ENCODE results near the gene ARHGAP6.

ARHGAP6 gene

DNA sequence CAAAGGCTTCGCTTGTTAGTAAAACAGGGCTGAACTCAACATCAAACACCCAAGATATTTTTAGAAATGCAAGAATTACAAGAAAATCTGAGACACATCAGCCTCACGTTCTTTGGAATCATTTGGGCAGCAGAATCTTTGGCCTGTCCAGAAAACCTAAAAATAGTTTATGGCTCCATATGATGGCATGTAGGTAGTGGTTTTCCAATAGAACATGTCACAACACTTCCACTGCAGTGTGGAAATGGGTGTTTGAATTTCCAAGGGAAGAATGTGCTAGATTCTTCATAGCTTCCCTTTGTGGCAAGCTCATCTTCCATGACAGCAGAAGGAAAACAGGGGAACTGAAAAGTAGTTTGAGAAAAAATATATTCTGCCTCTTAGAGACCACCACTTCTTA lies 118.8 kb downstream of the ARHGAP6 start:
- no peak overlapping the region for H3K4me3 ChIP-seq (ENCODE audit: low read depth, low read length)
- no peak overlapping the region for H3K9ac ChIP-seq (ENCODE audit: low read length)
- H3K9me3 ChIP-seq (ENCODE audit: control insufficient read depth, insufficient read depth, low read depth, low read length): no peaks in the 10 kb centered on the region
- H3K27me3 ChIP-seq (ENCODE audit: control insufficient read depth, insufficient read depth, low read length): peaks cover 21% of the 10 kb centered on the region; the same call in 1 of the 2 replicates
- no peaks in the 10 kb centered on the region for H3K4me1 ChIP-seq (ENCODE audit: control insufficient read depth, insufficient read depth, low read length)
- no peak overlapping the region for H3K27ac ChIP-seq (ENCODE audit: low read depth, low read length)
- H3K36me3 ChIP-seq (ENCODE audit: control insufficient read depth, insufficient read depth, low read length): no peaks in the 10 kb centered on the region

DNA sequence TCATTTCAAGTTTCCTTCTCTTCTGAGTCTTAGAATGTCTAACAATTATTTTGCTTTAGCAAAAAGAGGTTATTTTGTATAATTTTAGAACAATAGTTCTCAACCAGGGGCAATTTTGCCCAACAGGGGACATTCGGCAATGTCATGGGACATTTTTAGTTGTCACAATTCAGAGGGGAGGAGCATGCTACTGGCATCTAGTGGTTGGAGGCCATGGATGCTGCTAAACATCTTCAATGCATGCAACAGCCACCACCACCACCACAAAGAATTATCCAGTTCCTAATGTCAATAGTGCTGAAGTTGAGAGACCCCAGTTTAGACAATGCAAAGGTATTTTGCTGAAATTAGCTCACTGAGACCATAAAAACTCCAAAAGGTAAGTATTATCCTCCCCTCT lies 122.5 kb downstream of the ARHGAP6 start:
- H3K4me3 ChIP-seq (ENCODE audit: low read depth, low read length): no peak overlapping the region
- no peak overlapping the region for H3K9ac ChIP-seq (ENCODE audit: low read length)
- no peak overlapping the region for H3K27ac ChIP-seq (ENCODE audit: low read depth, low read length)
- no peaks in the 10 kb centered on the region for H3K4me1 ChIP-seq (ENCODE audit: control insufficient read depth, insufficient read depth, low read length)
- H3K36me3 ChIP-seq (ENCODE audit: control insufficient read depth, insufficient read depth, low read length): no peaks in the 10 kb centered on the region
- H3K27me3 ChIP-seq (ENCODE audit: control insufficient read depth, insufficient read depth, low read length): peaks cover 41% of the 10 kb centered on the region; the same call in 1 of the 2 replicates
- no peaks in the 10 kb centered on the region for H3K9me3 ChIP-seq (ENCODE audit: control insufficient read depth, insufficient read depth, low read depth, low read length)

DNA sequence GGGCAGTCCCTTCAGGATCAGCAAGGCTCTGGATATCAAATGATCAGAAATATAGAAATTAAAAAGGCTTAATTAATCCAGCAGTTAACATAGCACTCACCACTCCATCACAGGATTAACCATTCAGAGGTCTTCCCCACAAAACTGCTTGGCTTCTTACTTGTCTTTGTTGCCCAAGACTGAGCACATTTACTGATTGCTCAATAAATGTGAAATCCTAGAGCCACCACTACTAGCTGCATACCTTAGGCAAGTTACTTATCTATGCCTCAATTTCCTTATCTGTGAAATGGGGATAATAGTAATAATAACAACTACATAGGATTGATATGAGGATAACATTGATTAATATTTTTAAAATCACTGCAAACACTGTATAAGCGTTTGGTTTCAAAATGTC lies 124.2 kb downstream of the ARHGAP6 start:
- no peaks in the 10 kb centered on the region for H3K36me3 ChIP-seq (ENCODE audit: control insufficient read depth, insufficient read depth, low read length)
- H3K9ac ChIP-seq (ENCODE audit: low read length): no peak overlapping the region
- no peaks in the 10 kb centered on the region for H3K4me1 ChIP-seq (ENCODE audit: control insufficient read depth, insufficient read depth, low read length)
- no peaks in the 10 kb centered on the region for H3K9me3 ChIP-seq (ENCODE audit: control insufficient read depth, insufficient read depth, low read depth, low read length)
- H3K4me3 ChIP-seq (ENCODE audit: low read depth, low read length): no peak overlapping the region
- peaks cover 54% of the 10 kb centered on the region; the same call in 1 of the 2 replicates for H3K27me3 ChIP-seq (ENCODE audit: control insufficient read depth, insufficient read depth, low read length)
- no peak overlapping the region for H3K27ac ChIP-seq (ENCODE audit: low read depth, low read length)

DNA sequence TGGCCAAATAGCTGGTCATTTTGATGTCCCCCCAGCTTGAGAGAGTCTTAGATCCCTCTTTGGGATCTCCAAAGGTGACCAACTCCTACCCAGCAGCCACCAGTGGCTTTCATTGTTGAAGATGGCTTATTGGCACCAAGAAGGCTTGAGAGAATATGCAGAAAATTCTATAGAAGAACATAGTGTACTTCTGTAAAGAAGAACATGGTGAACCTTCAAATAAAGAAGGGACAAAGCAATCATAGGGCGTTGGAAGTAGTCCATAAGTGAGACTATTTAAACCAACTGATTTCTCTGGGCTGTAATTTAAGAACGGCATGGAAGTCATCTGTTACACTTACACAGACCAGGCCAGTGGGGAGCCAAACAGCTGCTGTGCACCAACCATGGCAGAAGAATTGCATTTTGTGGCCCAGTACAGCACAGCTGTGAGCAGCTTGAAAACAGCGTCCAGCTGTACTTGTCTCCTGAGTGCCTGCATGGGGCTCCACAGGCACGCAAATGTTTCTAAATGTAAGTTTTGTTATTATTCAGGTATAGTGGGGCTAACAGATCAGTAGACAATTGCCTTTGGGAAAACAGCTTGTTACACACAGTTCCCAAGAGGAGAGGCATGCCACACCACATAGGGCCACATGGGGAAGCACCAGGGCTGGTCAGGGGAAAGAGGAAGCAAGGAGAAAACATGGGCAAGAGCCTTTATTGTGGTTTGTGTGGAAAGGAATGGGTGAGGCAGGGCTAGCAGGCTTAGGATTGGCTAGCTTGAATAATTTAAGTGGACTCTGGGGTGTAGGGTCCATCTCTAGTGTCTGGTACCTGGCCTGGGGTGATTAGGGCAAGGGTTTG lies 125.0 kb downstream of the ARHGAP6 start:
- no peaks in the 10 kb centered on the region for H3K36me3 ChIP-seq (ENCODE audit: control insufficient read depth, insufficient read depth, low read length)
- no peak overlapping the region for H3K27ac ChIP-seq (ENCODE audit: low read depth, low read length)
- H3K9ac ChIP-seq (ENCODE audit: low read length): no peak overlapping the region
- no peak overlapping the region for H3K4me3 ChIP-seq (ENCODE audit: low read depth, low read length)
- peaks cover 61% of the 10 kb centered on the region; the same call in 1 of the 2 replicates for H3K27me3 ChIP-seq (ENCODE audit: control insufficient read depth, insufficient read depth, low read length)
- H3K4me1 ChIP-seq (ENCODE audit: control insufficient read depth, insufficient read depth, low read length): no peaks in the 10 kb centered on the region
- no peaks in the 10 kb centered on the region for H3K9me3 ChIP-seq (ENCODE audit: control insufficient read depth, insufficient read depth, low read depth, low read length)

DNA sequence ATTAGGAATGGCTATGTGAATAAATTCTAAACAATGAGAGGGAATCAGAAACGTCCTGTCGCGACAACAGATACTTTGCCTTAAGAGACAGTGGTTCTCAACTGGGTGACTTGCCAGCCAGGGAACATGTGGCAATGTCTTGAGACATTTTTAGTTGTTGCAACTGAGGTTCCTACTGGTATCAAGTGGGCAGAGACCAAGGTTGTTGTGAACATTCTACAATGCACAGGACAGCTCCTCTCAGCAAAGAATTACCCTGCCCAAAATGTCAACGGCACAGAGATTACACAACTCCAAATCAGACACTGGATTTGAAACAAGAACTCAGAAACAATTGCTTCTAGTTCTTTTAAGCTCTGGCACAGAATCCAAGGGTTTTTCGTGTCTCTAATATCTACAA lies 128.6 kb downstream of the ARHGAP6 start:
- H3K9ac ChIP-seq (ENCODE audit: low read length): no peak overlapping the region
- H3K4me1 ChIP-seq (ENCODE audit: control insufficient read depth, insufficient read depth, low read length): no peaks in the 10 kb centered on the region
- H3K27ac ChIP-seq (ENCODE audit: low read depth, low read length): no peak overlapping the region
- no peak overlapping the region for H3K4me3 ChIP-seq (ENCODE audit: low read depth, low read length)
- H3K36me3 ChIP-seq (ENCODE audit: control insufficient read depth, insufficient read depth, low read length): no peaks in the 10 kb centered on the region
- H3K9me3 ChIP-seq (ENCODE audit: control insufficient read depth, insufficient read depth, low read depth, low read length): no peaks in the 10 kb centered on the region
- H3K27me3 ChIP-seq (ENCODE audit: control insufficient read depth, insufficient read depth, low read length): peaks cover 49% of the 10 kb centered on the region; the same call in 1 of the 2 replicates

DNA sequence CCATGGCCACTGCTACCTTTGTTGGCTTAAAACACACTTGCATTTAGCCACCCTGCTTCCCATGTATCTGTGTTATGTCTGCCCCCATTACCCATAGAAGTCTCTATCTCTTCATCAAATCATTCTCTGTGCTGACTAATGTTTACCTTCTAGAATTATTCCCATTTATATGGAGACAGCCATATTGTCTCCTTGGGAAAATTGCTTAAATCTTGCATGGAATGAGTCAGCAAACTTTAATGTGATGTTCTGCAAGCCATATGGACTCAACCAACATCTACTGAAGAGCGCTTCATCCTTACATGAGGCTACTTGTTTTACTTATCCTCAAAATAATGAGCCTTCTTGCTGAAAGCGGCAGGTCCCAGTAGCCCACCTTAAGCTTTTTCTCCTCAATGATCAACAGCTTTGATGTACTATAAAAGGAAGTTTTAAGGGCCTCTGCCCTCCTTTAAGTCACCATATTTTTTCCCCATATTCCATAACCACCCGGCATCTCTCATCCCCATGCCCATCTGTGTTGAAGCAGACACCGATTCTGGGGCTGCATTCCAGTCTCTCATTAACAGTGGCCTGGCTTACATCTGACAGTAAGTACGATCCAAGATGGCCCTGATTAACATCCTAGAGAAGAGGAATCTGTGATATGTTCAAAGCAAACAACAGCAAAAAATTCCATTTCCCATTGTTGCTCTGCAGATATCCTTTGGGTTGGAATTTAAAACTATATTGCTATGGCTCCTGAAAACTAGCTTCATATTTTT lies 130.4 kb downstream of the ARHGAP6 start:
- H3K27me3 ChIP-seq (ENCODE audit: control insufficient read depth, insufficient read depth, low read length): peaks cover 36% of the 10 kb centered on the region; the same call in 1 of the 2 replicates
- no peak overlapping the region for H3K4me3 ChIP-seq (ENCODE audit: low read depth, low read length)
- no peak overlapping the region for H3K9ac ChIP-seq (ENCODE audit: low read length)
- H3K9me3 ChIP-seq (ENCODE audit: control insufficient read depth, insufficient read depth, low read depth, low read length): no peaks in the 10 kb centered on the region
- no peaks in the 10 kb centered on the region for H3K36me3 ChIP-seq (ENCODE audit: control insufficient read depth, insufficient read depth, low read length)
- no peak overlapping the region for H3K27ac ChIP-seq (ENCODE audit: low read depth, low read length)
- no peaks in the 10 kb centered on the region for H3K4me1 ChIP-seq (ENCODE audit: control insufficient read depth, insufficient read depth, low read length)

DNA sequence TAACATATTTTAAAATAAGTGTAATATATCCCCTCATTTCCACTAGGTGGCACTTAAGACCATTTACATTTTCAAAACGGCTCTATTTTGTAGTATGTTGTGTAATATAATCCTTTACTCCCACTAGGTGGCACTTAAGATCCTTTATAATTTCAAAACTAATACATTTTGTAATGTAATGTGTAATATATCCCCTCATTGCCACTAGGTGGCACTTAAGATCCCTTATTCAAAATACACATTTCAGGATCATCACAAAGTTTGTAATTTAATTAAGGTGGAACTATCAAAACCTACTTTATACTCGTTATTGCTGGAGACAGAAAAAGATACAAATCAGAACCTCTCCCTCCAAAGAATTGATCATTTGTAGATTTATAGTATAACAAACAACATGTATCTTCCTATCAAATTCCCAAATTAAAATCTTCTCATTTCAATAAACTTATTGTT lies 132.5 kb downstream of the ARHGAP6 start:
- Histone ChIP-seq H3K9ac (ENCODE audit: low read length) (no peak overlapping the region), H3K9me3 (ENCODE audit: control insufficient read depth, insufficient read depth, low read depth, low read length) (no peaks in the 10 kb centered on the region), H3K27ac (ENCODE audit: low read depth, low read length) (no peak overlapping the region), H3K4me3 (ENCODE audit: low read depth, low read length) (no peak overlapping the region), H3K4me1 (ENCODE audit: control insufficient read depth, insufficient read depth, low read length) (no peaks in the 10 kb centered on the region), H3K36me3 (ENCODE audit: control insufficient read depth, insufficient read depth, low read length) (no peaks in the 10 kb centered on the region), H3K27me3 (ENCODE audit: control insufficient read depth, insufficient read depth, low read length) (peaks cover 26% of the 10 kb centered on the region; the same call in 1 of the 2 replicates)

DNA sequence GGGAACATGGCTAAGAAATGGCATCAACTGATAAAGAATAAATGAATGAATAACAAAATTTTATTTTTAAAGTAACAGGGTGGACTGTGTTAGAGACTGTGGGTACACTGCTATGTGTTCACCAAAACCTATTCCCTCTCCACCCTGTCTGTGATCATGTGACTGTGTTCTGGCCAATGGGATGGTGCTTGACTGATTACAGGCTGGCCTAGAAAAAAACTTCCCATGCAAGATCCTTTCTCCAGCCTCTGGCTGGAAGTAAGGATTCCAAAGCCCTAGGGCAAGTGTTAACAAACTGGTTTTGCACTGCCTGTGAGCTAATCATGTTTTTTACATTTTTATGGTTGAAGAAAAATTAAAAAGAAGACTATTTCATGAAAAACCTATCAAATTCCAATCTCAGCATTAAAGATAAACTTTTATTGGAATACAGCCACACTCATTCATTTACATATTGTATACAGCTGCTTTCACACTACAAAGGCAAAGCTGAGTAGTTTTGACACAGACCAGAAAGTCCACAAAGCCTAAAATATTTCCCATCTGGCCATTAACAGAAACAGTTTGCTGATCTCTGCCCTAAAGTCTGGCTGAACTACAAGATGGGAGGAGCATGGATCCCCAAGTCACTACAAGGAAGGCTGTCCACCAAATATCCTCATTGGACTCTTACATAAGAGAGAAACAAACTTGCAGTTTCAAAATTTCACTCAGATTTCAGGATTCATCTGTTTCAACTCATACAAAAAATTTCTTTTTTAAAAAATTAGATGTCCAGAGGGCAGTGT lies 133.2 kb downstream of the ARHGAP6 start:
- Histone ChIP-seq H3K9me3 (ENCODE audit: control insufficient read depth, insufficient read depth, low read depth, low read length) (no peaks in the 10 kb centered on the region), H3K4me3 (ENCODE audit: low read depth, low read length) (no peak overlapping the region), H3K9ac (ENCODE audit: low read length) (no peak overlapping the region), H3K27ac (ENCODE audit: low read depth, low read length) (no peak overlapping the region), H3K27me3 (ENCODE audit: control insufficient read depth, insufficient read depth, low read length) (peaks cover 22% of the 10 kb centered on the region; the same call in 1 of the 2 replicates), H3K4me1 (ENCODE audit: control insufficient read depth, insufficient read depth, low read length) (no peaks in the 10 kb centered on the region), H3K36me3 (ENCODE audit: control insufficient read depth, insufficient read depth, low read length) (no peaks in the 10 kb centered on the region)

DNA sequence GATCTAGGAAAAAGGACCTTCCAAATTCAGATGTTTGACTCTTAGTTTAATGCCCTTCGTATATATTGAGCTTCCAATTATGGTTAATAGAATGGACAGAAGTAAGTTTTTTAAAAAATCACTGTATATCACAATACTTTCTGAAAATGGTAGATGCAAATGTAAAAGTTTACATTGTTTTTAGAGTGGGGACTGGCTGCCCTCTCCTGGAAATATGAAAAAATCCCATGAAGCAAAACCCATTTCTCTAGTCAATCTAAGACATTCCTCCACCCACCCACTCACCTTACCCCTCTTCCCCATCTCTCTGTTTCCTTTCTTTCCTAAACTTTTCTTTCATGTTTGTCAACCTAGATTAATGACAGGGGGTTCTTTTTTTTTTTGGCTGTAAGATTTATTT lies 134.5 kb downstream of the ARHGAP6 start:
- Histone ChIP-seq H3K27me3 (ENCODE audit: control insufficient read depth, insufficient read depth, low read length) (peaks cover 10% of the 10 kb centered on the region; the same call in 1 of the 2 replicates), H3K27ac (ENCODE audit: low read depth, low read length) (no peak overlapping the region), H3K4me3 (ENCODE audit: low read depth, low read length) (no peak overlapping the region), H3K9me3 (ENCODE audit: control insufficient read depth, insufficient read depth, low read depth, low read length) (no peaks in the 10 kb centered on the region), H3K36me3 (ENCODE audit: control insufficient read depth, insufficient read depth, low read length) (no peaks in the 10 kb centered on the region), H3K4me1 (ENCODE audit: control insufficient read depth, insufficient read depth, low read length) (no peaks in the 10 kb centered on the region), H3K9ac (ENCODE audit: low read length) (no peak overlapping the region)

DNA sequence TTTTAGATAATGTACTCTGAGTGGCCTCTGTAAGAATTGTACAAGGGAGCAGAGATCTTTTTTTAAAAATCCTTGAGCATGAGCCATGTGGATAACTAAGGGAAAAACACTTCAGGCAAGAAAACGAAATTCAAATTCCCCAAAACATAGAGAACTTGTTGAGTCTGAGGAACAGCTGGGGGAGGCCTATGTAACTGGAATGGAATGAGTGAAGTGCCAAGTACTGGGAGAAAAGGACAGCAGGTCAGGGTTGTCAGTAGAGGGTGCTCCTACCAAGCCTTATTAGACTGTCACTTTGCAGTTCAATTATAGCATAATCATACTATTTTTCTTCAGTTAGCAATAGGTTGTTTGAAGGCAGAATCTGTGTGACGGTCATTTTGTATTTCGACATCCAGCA lies 135.1 kb downstream of the ARHGAP6 start:
- no peaks in the 10 kb centered on the region for H3K4me1 ChIP-seq (ENCODE audit: control insufficient read depth, insufficient read depth, low read length)
- H3K9me3 ChIP-seq (ENCODE audit: control insufficient read depth, insufficient read depth, low read depth, low read length): no peaks in the 10 kb centered on the region
- no peak overlapping the region for H3K27ac ChIP-seq (ENCODE audit: low read depth, low read length)
- no peak overlapping the region for H3K9ac ChIP-seq (ENCODE audit: low read length)
- no peaks in the 10 kb centered on the region for H3K36me3 ChIP-seq (ENCODE audit: control insufficient read depth, insufficient read depth, low read length)
- H3K27me3 ChIP-seq (ENCODE audit: control insufficient read depth, insufficient read depth, low read length): peaks cover 6% of the 10 kb centered on the region; the same call in 1 of the 2 replicates
- no peak overlapping the region for H3K4me3 ChIP-seq (ENCODE audit: low read depth, low read length)
